Neutrophil (primary cell): ENCODE data around the gene C1D.

ENCODE experiments used
- H3K27ac ChIP-seq: fragments of 200-600 bp; sonication (generic); 2 replicates; pipeline ENCODE4 v1.5.1; 2016; ENCODE audit warnings: mild to moderate bottlenecking, moderate library complexity
- H3K27me3 ChIP-seq: fragments of 200-600 bp; sonication (generic); 2 replicates; pipeline ENCODE4 v1.6.0; 2016; ENCODE audit warnings: mild to moderate bottlenecking
- H3K36me3 ChIP-seq: fragments of 200-600 bp; sonication (generic); 2 replicates; pipeline ENCODE4 v1.5.1; 2017
- H3K4me1 ChIP-seq, 2 experiments: fragments of 200-600 bp in 1 of 2; sonication (generic) in 1 of 2; 1 replicate in 1 of 2; 2 replicates in 1 of 2; pipeline versions ENCODE4 v1.5.1 to v1.6.1; 2013 to 2016; ENCODE audit warnings: low read depth in 1 of 2, low read length in 1 of 2, mild to moderate bottlenecking in 1 of 2, moderate library complexity in 1 of 2; ENCODE audit not compliant: control insufficient read depth in 1 of 2, insufficient read depth in 1 of 2
- H3K4me3 ChIP-seq, 2 experiments: fragments of 200-600 bp in 1 of 2; sonication (generic) in 1 of 2; 1 replicate in 1 of 2; 2 replicates in 1 of 2; pipeline ENCODE4 v1.5.1; 2013 to 2016; ENCODE audit warnings: low read depth in 1 of 2, low read length in 1 of 2, mild to moderate bottlenecking in 1 of 2, moderate library complexity in 1 of 2
- H3K9me3 ChIP-seq: fragments of 200-600 bp; sonication (generic); 2 replicates; pipeline ENCODE4 v1.5.1; 2016
- CTCF ChIP-seq: fragments of 200-600 bp; sonication (generic); IDR thresholded peaks from 2 replicates; pipeline ENCODE4 v1.5.1; 2016; ENCODE audit warnings: antibody characterized with exemption

Gene C1D

DNA sequence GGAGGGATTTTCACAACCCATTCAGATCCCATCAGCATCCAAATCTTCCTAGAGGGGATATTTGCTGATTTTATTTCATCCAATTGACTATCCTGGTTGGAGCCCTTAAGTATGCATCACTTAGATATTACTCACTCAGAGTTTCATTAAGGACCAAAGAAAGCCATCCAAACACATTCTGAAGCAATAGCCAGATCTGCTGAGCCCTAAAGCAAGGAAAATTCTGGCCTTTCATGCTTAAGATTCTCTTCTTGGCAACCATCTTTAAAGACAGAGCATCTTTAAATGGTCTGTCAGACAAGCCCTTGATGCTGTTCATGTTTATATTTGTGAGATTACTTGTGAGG lies 40.9 kb upstream of the C1D start:
- H3K27me3 ChIP-seq, result no peaks in the 10 kb centered on the region
- H3K36me3 ChIP-seq, result no peaks in the 10 kb centered on the region
- no peak overlapping the region for H3K27ac ChIP-seq
- no peak for TF ChIP-seq CTCF
- H3K9me3 ChIP-seq, result no peaks in the 10 kb centered on the region
- no peak overlapping the region for H3K4me3 ChIP-seq
- H3K4me1 ChIP-seq, result peaks cover 14 to 15% of the 10 kb centered on the region in 2 experiments

DNA sequence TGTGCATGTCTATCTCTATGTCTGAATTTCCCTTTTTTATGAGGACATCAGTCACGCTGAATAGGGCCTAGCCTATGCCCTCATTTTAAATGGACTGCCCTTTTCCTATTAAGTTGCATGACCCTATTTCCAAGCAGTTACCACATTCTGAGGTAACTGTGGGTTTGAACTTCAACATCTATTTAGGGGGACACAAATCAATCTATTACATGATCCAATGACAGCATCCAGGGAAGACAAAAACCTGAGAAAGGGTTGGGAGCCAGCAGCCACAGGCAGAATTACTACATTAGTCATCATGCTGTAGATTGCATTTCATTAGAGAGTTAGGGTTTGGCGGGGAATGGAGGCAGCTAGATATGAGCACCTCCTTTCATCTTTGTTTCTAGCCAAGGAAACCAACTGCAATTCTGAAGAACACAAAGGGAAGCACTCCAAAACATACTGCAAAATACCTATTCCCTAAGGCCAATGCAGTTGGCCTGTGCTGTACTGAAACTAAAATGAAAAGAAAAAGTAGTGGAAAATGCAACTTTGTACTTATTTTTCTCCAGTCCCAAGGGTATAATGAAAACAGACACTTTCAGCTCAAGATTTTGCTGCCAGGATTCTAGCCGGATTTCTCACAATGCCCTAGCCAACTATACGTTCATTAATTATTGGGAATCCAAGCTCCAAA lies 40.4 kb upstream of the C1D start:
- Histone ChIP-seq H3K4me3 (no peak overlapping the region), H3K4me1 (peaks cover 9 to 10% of the 10 kb centered on the region in 2 experiments), H3K27ac (no peak overlapping the region), H3K27me3 (no peaks in the 10 kb centered on the region), H3K9me3 (no peaks in the 10 kb centered on the region), H3K36me3 (no peaks in the 10 kb centered on the region)
- no peak for TF ChIP-seq CTCF

GRCh38 chr2:68100189-68100588 lies 37.4 kb upstream of the C1D start:
- no peaks in the 10 kb centered on the region for H3K4me1 ChIP-seq
- no peak overlapping the region for H3K4me3 ChIP-seq
- H3K36me3 ChIP-seq, result no peaks in the 10 kb centered on the region
- H3K27me3 ChIP-seq, result no peaks in the 10 kb centered on the region
- no peaks in the 10 kb centered on the region for H3K9me3 ChIP-seq
- H3K27ac ChIP-seq, result no peak overlapping the region
- TF ChIP-seq CTCF, result no peak

- no peak for TF ChIP-seq CTCF
- Histone ChIP-seq H3K36me3 (no peaks in the 10 kb centered on the region), H3K4me1 (no peaks in the 10 kb centered on the region), H3K27me3 (no peaks in the 10 kb centered on the region), H3K4me3 (no peak overlapping the region), H3K27ac (no peak overlapping the region), H3K9me3 (no peaks in the 10 kb centered on the region)
These were observed 36.5 kb upstream of the C1D start for GRCh38 chr2:68099260-68099659.

DNA sequence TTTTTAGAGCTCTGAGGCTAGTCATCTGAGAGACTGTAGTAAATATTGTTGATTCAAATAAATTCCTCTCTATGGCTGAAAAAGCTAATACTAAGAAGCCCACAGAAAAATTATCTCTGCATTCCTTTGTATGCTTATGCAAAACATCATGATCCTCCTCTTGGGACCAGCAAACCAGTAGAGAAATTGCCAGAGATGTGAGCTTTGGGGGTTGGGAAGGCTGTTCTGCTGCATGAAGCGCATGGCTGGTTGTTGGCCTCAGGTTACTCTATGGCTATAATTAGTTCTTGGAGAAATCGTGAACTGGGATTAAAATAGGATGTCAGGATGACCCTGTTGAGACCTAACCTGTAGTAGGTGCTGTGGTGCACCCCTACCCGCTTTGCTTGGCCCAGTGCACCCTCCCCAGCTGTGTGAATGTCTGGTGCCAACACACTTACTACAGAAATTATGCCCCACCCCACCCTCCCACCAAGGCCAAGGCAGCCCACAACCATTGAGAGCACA lies 35.5 kb upstream of the C1D start:
- Histone ChIP-seq H3K4me1 (no peaks in the 10 kb centered on the region), H3K4me3 (no peak overlapping the region), H3K27ac (no peak overlapping the region), H3K36me3 (no peaks in the 10 kb centered on the region), H3K9me3 (no peaks in the 10 kb centered on the region), H3K27me3 (no peaks in the 10 kb centered on the region)
- TF ChIP-seq CTCF, result no peak
